HL-60 (cell line): Measurements from ENCODE around the gene RPS16.

Source experiments
- POLR2AphosphoS5 ChIP-seq: IDR thresholded peaks from 2 replicates; pipeline ENCODE4 v1.6.1; 2012; ENCODE audit warnings: low read depth
- TF ChIP-seq, protein P1 (sequence below): IDR thresholded peaks from one replicate; pipeline ENCODE4 v1.5.1; 2011; ENCODE audit warnings: low read length, control low read depth, inconsistent platforms; ENCODE audit not compliant: insufficient read depth
- TF ChIP-seq, protein P2 (sequence below): IDR thresholded peaks from 2 replicates; pipeline ENCODE4 v1.6.1; 2012; ENCODE audit warnings: low read depth; ENCODE audit not compliant: insufficient replicate concordance

DNA sequence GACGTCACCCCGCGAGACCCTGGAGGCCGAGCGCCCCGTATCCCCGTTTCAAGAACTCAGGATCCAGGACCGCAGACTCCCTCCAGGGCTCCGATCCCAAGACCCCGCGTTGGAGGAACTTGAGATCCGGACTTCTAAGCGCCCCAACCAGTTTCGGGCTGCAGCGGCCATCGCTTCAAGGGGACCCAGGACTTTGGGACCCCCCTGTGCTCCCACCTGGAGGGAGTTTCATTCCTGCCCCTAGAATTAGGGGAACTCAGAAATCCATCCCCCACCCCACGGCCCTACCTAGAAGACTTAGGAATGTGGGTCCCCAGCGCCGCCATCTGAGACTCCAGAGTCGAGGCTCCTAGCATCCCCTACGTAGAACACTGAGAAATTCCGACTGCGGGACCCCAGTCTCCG, 22.9 kb downstream of the RPS16 start:
- TF ChIP-seq, protein P1, sequence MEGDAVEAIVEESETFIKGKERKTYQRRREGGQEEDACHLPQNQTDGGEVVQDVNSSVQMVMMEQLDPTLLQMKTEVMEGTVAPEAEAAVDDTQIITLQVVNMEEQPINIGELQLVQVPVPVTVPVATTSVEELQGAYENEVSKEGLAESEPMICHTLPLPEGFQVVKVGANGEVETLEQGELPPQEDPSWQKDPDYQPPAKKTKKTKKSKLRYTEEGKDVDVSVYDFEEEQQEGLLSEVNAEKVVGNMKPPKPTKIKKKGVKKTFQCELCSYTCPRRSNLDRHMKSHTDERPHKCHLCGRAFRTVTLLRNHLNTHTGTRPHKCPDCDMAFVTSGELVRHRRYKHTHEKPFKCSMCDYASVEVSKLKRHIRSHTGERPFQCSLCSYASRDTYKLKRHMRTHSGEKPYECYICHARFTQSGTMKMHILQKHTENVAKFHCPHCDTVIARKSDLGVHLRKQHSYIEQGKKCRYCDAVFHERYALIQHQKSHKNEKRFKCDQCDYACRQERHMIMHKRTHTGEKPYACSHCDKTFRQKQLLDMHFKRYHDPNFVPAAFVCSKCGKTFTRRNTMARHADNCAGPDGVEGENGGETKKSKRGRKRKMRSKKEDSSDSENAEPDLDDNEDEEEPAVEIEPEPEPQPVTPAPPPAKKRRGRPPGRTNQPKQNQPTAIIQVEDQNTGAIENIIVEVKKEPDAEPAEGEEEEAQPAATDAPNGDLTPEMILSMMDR: peak; percentile 27
- TF ChIP-seq, protein P2, sequence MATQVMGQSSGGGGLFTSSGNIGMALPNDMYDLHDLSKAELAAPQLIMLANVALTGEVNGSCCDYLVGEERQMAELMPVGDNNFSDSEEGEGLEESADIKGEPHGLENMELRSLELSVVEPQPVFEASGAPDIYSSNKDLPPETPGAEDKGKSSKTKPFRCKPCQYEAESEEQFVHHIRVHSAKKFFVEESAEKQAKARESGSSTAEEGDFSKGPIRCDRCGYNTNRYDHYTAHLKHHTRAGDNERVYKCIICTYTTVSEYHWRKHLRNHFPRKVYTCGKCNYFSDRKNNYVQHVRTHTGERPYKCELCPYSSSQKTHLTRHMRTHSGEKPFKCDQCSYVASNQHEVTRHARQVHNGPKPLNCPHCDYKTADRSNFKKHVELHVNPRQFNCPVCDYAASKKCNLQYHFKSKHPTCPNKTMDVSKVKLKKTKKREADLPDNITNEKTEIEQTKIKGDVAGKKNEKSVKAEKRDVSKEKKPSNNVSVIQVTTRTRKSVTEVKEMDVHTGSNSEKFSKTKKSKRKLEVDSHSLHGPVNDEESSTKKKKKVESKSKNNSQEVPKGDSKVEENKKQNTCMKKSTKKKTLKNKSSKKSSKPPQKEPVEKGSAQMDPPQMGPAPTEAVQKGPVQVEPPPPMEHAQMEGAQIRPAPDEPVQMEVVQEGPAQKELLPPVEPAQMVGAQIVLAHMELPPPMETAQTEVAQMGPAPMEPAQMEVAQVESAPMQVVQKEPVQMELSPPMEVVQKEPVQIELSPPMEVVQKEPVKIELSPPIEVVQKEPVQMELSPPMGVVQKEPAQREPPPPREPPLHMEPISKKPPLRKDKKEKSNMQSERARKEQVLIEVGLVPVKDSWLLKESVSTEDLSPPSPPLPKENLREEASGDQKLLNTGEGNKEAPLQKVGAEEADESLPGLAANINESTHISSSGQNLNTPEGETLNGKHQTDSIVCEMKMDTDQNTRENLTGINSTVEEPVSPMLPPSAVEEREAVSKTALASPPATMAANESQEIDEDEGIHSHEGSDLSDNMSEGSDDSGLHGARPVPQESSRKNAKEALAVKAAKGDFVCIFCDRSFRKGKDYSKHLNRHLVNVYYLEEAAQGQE: no peak
- no peak for TF ChIP-seq POLR2AphosphoS5
